K562 (cell line): ENCODE measurements around the gene LAMB4. TPM values are rescaled to one million over a fixed set of nuclear protein-coding genes. Genes with fewer than 3 reads are reported as not detected.

ENCODE experiments used
- ATAC-seq: fragments of 200-7000 bp; cut with Tn5 transposase; 3 replicates; pipeline ENCODE4 v1.9.1; 2020; ENCODE audit warnings: moderate library complexity
- BruUV-seq: library from RNA; stranded (reverse); fragments of 400-500 nt; replicated peaks from 2 replicates; lab custom pipeline; 2021; lab: Mats Ljungman, UMichigan
- CTCF ChIA-PET: fragments of 300-600 bp; formaldehyde crosslinking; extraction: SDS; loops from one replicate; lab custom pipeline; 2021; ENCODE audit warnings: low intra/inter-chr PET ratio; lab: Yijun Ruan, JAX
- POLR2A ChIA-PET: fragments of 300-600, 350-650 bp; sonication (Branson Sonifier 250); formaldehyde crosslinking; extraction: SDS; loops from one replicate; lab custom pipeline; 2021; ENCODE audit warnings: antibody characterized with exemption, inconsistent platforms; lab: Yijun Ruan, JAX
- DNase-seq, 4 experiments: peaks; one replicate each; pipeline versions ENCODE4 v3.0.0 to v3.0.0-alpha.2; 2011 to 2018; ENCODE audit warnings: low spot score in 3 of 4, mixed read lengths in 3 of 4; ENCODE audit errors: extremely low read depth in 1 of 4
- FAIRE-seq: peaks from 2 replicates; lab custom pipeline; 2011; peaks lifted over from hg19 to GRCh38; lab: Jason Lieb, UNC
- H2AFZ ChIP-seq: 2 replicates; pipeline ENCODE4 v1.6.0; 2011; ENCODE audit warnings: low read depth, low read length, control low read depth, inconsistent platforms
- H3K27ac ChIP-seq: fragments of 200-600 bp; 3 replicates; pipeline ENCODE4 v1.8.0; 2011; ENCODE audit warnings: low read depth, mild to moderate bottlenecking, control low read depth, inconsistent platforms, low read length, moderate library complexity, mixed read lengths; ENCODE audit errors: extremely low read depth
- H3K27me3 ChIP-seq, 2 experiments: fragments of 300-600 bp in 1 of 2; 2 replicates in 1 of 2; 3 replicates in 1 of 2; pipeline versions ENCODE4 v1.6.0 to v1.8.0; 2011; ENCODE audit warnings: inconsistent platforms in 2 of 2, low read length in 2 of 2, mild to moderate bottlenecking in 1 of 2, mixed read lengths in 1 of 2, moderate library complexity in 1 of 2; ENCODE audit not compliant: control insufficient read depth in 2 of 2, insufficient read depth in 2 of 2
- H3K36me3 ChIP-seq: fragments of 300-600 bp; 3 replicates; pipeline ENCODE4 v1.8.0; 2011; ENCODE audit warnings: mild to moderate bottlenecking, low read length, inconsistent platforms; ENCODE audit not compliant: control insufficient read depth, insufficient read depth
- H3K4me1 ChIP-seq, 2 experiments: fragments of 200-600 bp in 1 of 2; replicated peaks in 1 of 2; 2 replicates in 1 of 2; 3 replicates in 1 of 2; pipeline versions ENCODE4 v1.5.1 to v1.8.0; 2011; ENCODE audit warnings: inconsistent platforms in 2 of 2, low read length in 2 of 2, mild to moderate bottlenecking in 1 of 2, mixed read lengths in 1 of 2, moderate library complexity in 1 of 2; ENCODE audit not compliant: control insufficient read depth in 2 of 2, insufficient read depth in 2 of 2
- H3K4me2 ChIP-seq: 2 replicates; pipeline ENCODE4 v1.6.1; 2011; ENCODE audit warnings: low read length, control low read depth, inconsistent platforms, mixed read lengths; ENCODE audit not compliant: insufficient read depth
- H3K4me3 ChIP-seq: fragments of 200-600 bp; sonication (generic), shearing (Covaris generic); 2 replicates; pipeline ENCODE4 v1.5.1; 2016; ENCODE audit warnings: control low read depth, inconsistent platforms
- H3K79me2 ChIP-seq: fragments of 200-600 bp; 3 replicates; pipeline ENCODE4 v1.8.0; 2011; ENCODE audit warnings: low read length, inconsistent platforms; ENCODE audit not compliant: control insufficient read depth, insufficient read depth
- H3K9ac ChIP-seq, 2 experiments: 2 replicates each; pipeline versions ENCODE4 v1.6.0 to v1.6.1; 2011; ENCODE audit warnings: low read depth in 2 of 2, low read length in 2 of 2, control low read depth in 1 of 2, inconsistent platforms in 1 of 2, mild to moderate bottlenecking in 1 of 2, mixed read lengths in 1 of 2; ENCODE audit not compliant: insufficient read depth in 1 of 2
- H3K9me1 ChIP-seq: one replicate; pipeline ENCODE4 v1.6.0; 2011; ENCODE audit warnings: inconsistent platforms, mild to moderate bottlenecking, low read length, moderate library complexity; ENCODE audit not compliant: control insufficient read depth, insufficient read depth
- H3K9me3 ChIP-seq: replicated peaks from 2 replicates; pipeline ENCODE4 v1.5.1; 2011; ENCODE audit warnings: low read depth, low read length, inconsistent platforms; ENCODE audit not compliant: control insufficient read depth, insufficient read depth
- H4K20me1 ChIP-seq: replicated peaks from 2 replicates; pipeline ENCODE4 v1.6.1; 2011; ENCODE audit warnings: low read length, inconsistent platforms, mixed read lengths; ENCODE audit not compliant: control insufficient read depth, insufficient read depth
- PREB ChIP-seq: sonication (generic); formaldehyde crosslinking; IDR thresholded peaks from 2 replicates; pipeline ENCODE4 v1.8.1; 2023; ENCODE audit warnings: mild to moderate bottlenecking, missing genetic modification reagents
- ZNF12 ChIP-seq: sonication (generic); formaldehyde crosslinking; IDR thresholded peaks from 2 replicates; pipeline ENCODE4 v1.4.0; 2020; ENCODE audit warnings: mild to moderate bottlenecking, missing genetic modification reagents
- ZNF274 ChIP-seq: IDR thresholded peaks from 2 replicates; pipeline ENCODE4 v1.6.1; 2011; ENCODE audit warnings: low read depth, mild to moderate bottlenecking, low read length, moderate library complexity, borderline replicate concordance
- whole genome bisulfite sequencing: fragments of 100-300 bp; shearing (Covaris generic); methylation state at CpG from one replicate; pipeline ENCODE4 v1.1.6; 2016; ENCODE audit warnings: low coverage, mixed read lengths; ENCODE audit not compliant: insufficient coverage; ENCODE audit errors: missing lambda C conversion rate; 5-methylcytosine and 5-hydroxymethylcytosine counted together
- in situ Hi-C: fragments of 300-500 bp; cut with MboI; formaldehyde crosslinking; loops from 4 replicates; pipeline ENCODE4 v1.15.0; 2018; ENCODE audit warnings: inconsistent platforms, mixed read lengths
- intact Hi-C: fragments of 100-400 bp; cut with micrococcal nuclease; formaldehyde crosslinking; loops from 2 replicates; pipeline ENCODE4 v1.14.2; 2022
- polyA plus RNA-seq, 8 experiments: library from polyadenylated mRNA; depleted of rRNA in 4 of 8; stranded (reverse) in 5 of 8; unstranded in 3 of 8; fragments of >200 nt; fragmentation: Nextera tagmentation in 2 of 8; fragmentation: Illumina TruSeq in 1 of 8; extraction: Ambion mirVana in 2 of 8; extraction: Trizol in 1 of 8; gene quantifications; 2 replicates each; pipeline versions ENCODE4 v1.2.1 to v1.2.3, GENCODE V29; 2011 to 2014; ENCODE audit warnings: inconsistent platforms in 1 of 8, missing spikeins in 1 of 8
- total RNA-seq, 7 experiments: library from RNA; depleted of rRNA in 6 of 7; stranded (reverse); fragments of >200 nt in 6 of 7; fragmentation: Illumina TruSeq in 2 of 7; extraction: Trizol in 2 of 7; gene quantifications; 2 replicates each; pipeline versions ENCODE4 v1.2.1 to v1.2.3, GENCODE V29; 2011 to 2021; ENCODE audit warnings: low replicate concordance in 1 of 7
- TF ChIP-seq, protein P1 (sequence below): sonication (generic); formaldehyde crosslinking; IDR thresholded peaks from 2 replicates; pipeline ENCODE4 v1.8.0; 2022; ENCODE audit warnings: mild to moderate bottlenecking, missing genetic modification reagents

Gene LAMB4
- total and polyA plus RNA-seq, 9 of the 15 experiments (the other 6 are each of a cell fraction or from before 2014, with no cell fraction given) = 0.06 to 0.13 (median 0.07) TPM; not detected in 6

- no peak overlapping the region; the same call in 1 of the 2 replicates for H2AFZ ChIP-seq
- H3K27ac ChIP-seq = no peak overlapping the region
- no peak overlapping the region for H3K4me3 ChIP-seq
- CTCF ChIA-PET = no interaction called here
- no peaks in the 10 kb centered on the region for H3K36me3 ChIP-seq
- DNase-seq = no peak
- H3K4me1 ChIP-seq = peaks cover 3 to 18% of the 10 kb centered on the region in 2 experiments
- no peaks in the 10 kb centered on the region for H3K9me3 ChIP-seq
- WGBS = 42% methylated on average over 4 of the region's 4 CpGs
- no TSS peak for BruUV-seq
- TF ChIP-seq, protein P1, sequence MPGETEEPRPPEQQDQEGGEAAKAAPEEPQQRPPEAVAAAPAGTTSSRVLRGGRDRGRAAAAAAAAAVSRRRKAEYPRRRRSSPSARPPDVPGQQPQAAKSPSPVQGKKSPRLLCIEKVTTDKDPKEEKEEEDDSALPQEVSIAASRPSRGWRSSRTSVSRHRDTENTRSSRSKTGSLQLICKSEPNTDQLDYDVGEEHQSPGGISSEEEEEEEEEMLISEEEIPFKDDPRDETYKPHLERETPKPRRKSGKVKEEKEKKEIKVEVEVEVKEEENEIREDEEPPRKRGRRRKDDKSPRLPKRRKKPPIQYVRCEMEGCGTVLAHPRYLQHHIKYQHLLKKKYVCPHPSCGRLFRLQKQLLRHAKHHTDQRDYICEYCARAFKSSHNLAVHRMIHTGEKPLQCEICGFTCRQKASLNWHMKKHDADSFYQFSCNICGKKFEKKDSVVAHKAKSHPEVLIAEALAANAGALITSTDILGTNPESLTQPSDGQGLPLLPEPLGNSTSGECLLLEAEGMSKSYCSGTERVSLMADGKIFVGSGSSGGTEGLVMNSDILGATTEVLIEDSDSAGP (CRISPR knock-in tag) = no peak
- no peak for TF ChIP-seq ZNF274
- TF ChIP-seq ZNF12 (CRISPR knock-in tag) = no peak
- no peak for TF ChIP-seq PREB (CRISPR knock-in tag)
- TF ChIP-seq, all 486 proteins: peak for 0
- H4K20me1 ChIP-seq = no peaks in the 10 kb centered on the region
- no peak overlapping the region for H3K4me2 ChIP-seq
- POLR2A ChIA-PET = interaction anchor here (1.4 kb wide), 1 partner anchor 19 kb away, joined by 6 read pairs; no protein-coding TSS in a partner anchor
- ATAC-seq (no peak), FAIRE-seq (no peak)
- in situ Hi-C loops (no loop called here), intact Hi-C loops (loop anchor here (5.0 kb wide), 1 partner anchor 100 kb away; no protein-coding TSS in a partner anchor)
- no peaks in the 10 kb centered on the region for H3K9me1 ChIP-seq
- no peaks in the 10 kb centered on the region; a peak in 1 of 5 replicates for H3K27me3 ChIP-seq
- H3K9ac ChIP-seq = no peak overlapping the region
- no peaks in the 10 kb centered on the region for H3K79me2 ChIP-seq
Observed at GRCh38 chr7:108017776-108018151, 112.4 kb downstream of the LAMB4 start.
